ENCODE results near the gene LDLRAD3.

Gene LDLRAD3

GRCh38 chr11:35954205-35954604 lies 10.3 kb downstream of the LDLRAD3 start:
- in situ Hi-C loops (cut with MboI; ENCODE audit: low sequenced_read_pairs): no loop called here

GRCh38 chr11:35955636-35956035 lies 11.8 kb downstream of the LDLRAD3 start:
- in situ Hi-C loops (cut with MboI; ENCODE audit: low sequenced_read_pairs): no loop called here

GRCh38 chr11:35962369-35963138 lies 18.7 kb downstream of the LDLRAD3 start:
- in situ Hi-C loops (cut with MboI; ENCODE audit: low sequenced_read_pairs): no loop called here

- in situ Hi-C loops (cut with MboI; ENCODE audit: low sequenced_read_pairs): no loop called here
Observed at GRCh38 chr11:35963911-35964310, 20.0 kb downstream of the LDLRAD3 start.

- in situ Hi-C loops (cut with MboI; ENCODE audit: low sequenced_read_pairs): no loop called here
Observed at GRCh38 chr11:35964841-35965240, 21.0 kb downstream of the LDLRAD3 start.

- in situ Hi-C loops (cut with MboI; ENCODE audit: low sequenced_read_pairs): no loop called here
Observed at GRCh38 chr11:35967042-35967441, 23.2 kb downstream of the LDLRAD3 start.

GRCh38 chr11:35968386-35969088 lies 24.7 kb downstream of the LDLRAD3 start:
- in situ Hi-C loops (cut with MboI; ENCODE audit: low sequenced_read_pairs): no loop called here

- in situ Hi-C loops (cut with MboI; ENCODE audit: low sequenced_read_pairs): no loop called here
Observed at GRCh38 chr11:35969089-35970042, 25.5 kb downstream of the LDLRAD3 start.

GRCh38 chr11:35970445-35970844 lies 26.6 kb downstream of the LDLRAD3 start:
- in situ Hi-C loops (cut with MboI; ENCODE audit: low sequenced_read_pairs): no loop called here

GRCh38 chr11:35971841-35972422 lies 28.1 kb downstream of the LDLRAD3 start:
- in situ Hi-C loops (cut with MboI; ENCODE audit: low sequenced_read_pairs): no loop called here

- in situ Hi-C loops (cut with MboI; ENCODE audit: low sequenced_read_pairs): no loop called here
Observed at GRCh38 chr11:35974882-35975589, 31.2 kb downstream of the LDLRAD3 start.

GRCh38 chr11:35976434-35976833 lies 32.6 kb downstream of the LDLRAD3 start:
- in situ Hi-C loops (cut with MboI; ENCODE audit: low sequenced_read_pairs): no loop called here

GRCh38 chr11:35978183-35978582 lies 34.3 kb downstream of the LDLRAD3 start:
- in situ Hi-C loops (cut with MboI; ENCODE audit: low sequenced_read_pairs): no loop called here

GRCh38 chr11:35978891-35979290 lies 35.0 kb downstream of the LDLRAD3 start:
- in situ Hi-C loops (cut with MboI; ENCODE audit: low sequenced_read_pairs): no loop called here

- in situ Hi-C loops (cut with MboI; ENCODE audit: low sequenced_read_pairs): no loop called here
Observed at GRCh38 chr11:35980686-35981390, 37.0 kb downstream of the LDLRAD3 start.

- in situ Hi-C loops (cut with MboI; ENCODE audit: low sequenced_read_pairs): no loop called here
Observed at GRCh38 chr11:35981581-35981980, 37.7 kb downstream of the LDLRAD3 start.

- in situ Hi-C loops (cut with MboI; ENCODE audit: low sequenced_read_pairs): no loop called here
Observed at GRCh38 chr11:35982061-35982460, 38.2 kb downstream of the LDLRAD3 start.

GRCh38 chr11:35983981-35984380 lies 40.1 kb downstream of the LDLRAD3 start:
- in situ Hi-C loops (cut with MboI; ENCODE audit: low sequenced_read_pairs): no loop called here

- in situ Hi-C loops (cut with MboI; ENCODE audit: low sequenced_read_pairs): no loop called here
Observed at GRCh38 chr11:35986947-35987346, 43.1 kb downstream of the LDLRAD3 start.

- in situ Hi-C loops (cut with MboI; ENCODE audit: low sequenced_read_pairs): no loop called here
Observed at GRCh38 chr11:35990170-35990569, 46.3 kb downstream of the LDLRAD3 start.

Data from HL-60/S4 treated with phorbol 12-myristate 13-acetate at 8.2 ng/mL for 4 days and 3 days (cell line).